ENCODE data around the gene VEPH1.

DNA sequence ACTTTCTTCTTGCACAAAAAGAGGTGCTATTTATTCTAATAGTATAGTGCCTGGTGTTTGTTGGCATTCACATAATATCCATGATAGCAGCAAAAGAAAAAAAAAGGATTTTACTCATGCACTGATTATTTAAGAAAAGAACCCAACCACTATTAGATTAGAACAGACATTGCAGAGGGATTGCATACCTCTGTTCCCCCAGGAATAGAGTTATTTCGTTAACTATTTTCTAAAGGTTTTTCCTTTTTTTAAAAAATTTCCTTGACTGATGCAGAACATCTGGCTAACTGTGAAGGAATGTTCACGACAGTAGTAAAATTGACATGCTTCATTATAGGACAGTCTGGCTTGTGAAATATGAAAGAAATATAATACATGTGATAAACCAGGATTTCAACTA, 203.1 kb downstream of the VEPH1 start:
- TF ChIP-seq CTCF (IDR thresholded peaks at IDR 0.05) (no peak), POLR2A (IDR thresholded peaks at IDR 0.05) (no peak)

Measured in testis (tissue), 2 donors.